ENCODE measurements around the gene DMRT3. TPM values are rescaled to one million over a fixed set of nuclear protein-coding genes. Genes with fewer than 3 reads are reported as not detected.
A peak's percentile ranks its signal among the peaks of the same experiment; 100 is the strongest.

Gene DMRT3
- total RNA-seq, 1 donor from 2014 or later: not detected

- Histone ChIP-seq H3K27ac (ENCODE audit: low read depth, low read length) (no peak overlapping the region), H3K4me2 (ENCODE audit: low read length) (no peak overlapping the region), H3K36me3 (ENCODE audit: insufficient read depth, low read length) (no peaks in the 10 kb centered on the region), H3K9me3 (ENCODE audit: insufficient read depth, low read depth, low read length) (no peaks in the 10 kb centered on the region), H3K27me3 (ENCODE audit: insufficient read depth, low read length) (peaks cover 3% of the 10 kb centered on the region), H3K79me2 (ENCODE audit: insufficient read depth, low read length) (no peaks in the 10 kb centered on the region), H3K4me1 (ENCODE audit: insufficient read depth, low read length) (no peaks in the 10 kb centered on the region), H3K4me3 (ENCODE audit: insufficient read depth, low read depth, low read length) (no peak overlapping the region), H2AFZ (ENCODE audit: low read depth, low read length) (no peak overlapping the region), H4K20me1 (ENCODE audit: insufficient read depth, low read length) (no peaks in the 10 kb centered on the region), H3K9ac (ENCODE audit: low read length) (no peak overlapping the region)
- DNase-seq (ENCODE audit: low read depth) (no peak), FAIRE-seq (no peak)
- H3K27me3 Mint-ChIP-seq (ENCODE audit: low read depth, unreplicated experiment): peaks cover 12% of the 10 kb centered on the region
- no peaks in the 10 kb centered on the region for H3K4me1 Mint-ChIP-seq (ENCODE audit: low read depth, unreplicated experiment)
- no peak overlapping the region for H3K27ac Mint-ChIP-seq (ENCODE audit: unreplicated experiment)
- H3K4me3 Mint-ChIP-seq (ENCODE audit: unreplicated experiment): no peak overlapping the region
- H3K36me3 Mint-ChIP-seq (ENCODE audit: low read depth, unreplicated experiment): no peaks in the 10 kb centered on the region
- TF ChIP-seq CTCF (IDR thresholded peaks at IDR 0.05; ENCODE audit: insufficient read depth, low read depth, low read length) (no peak), EZH2 (IDR thresholded peaks at IDR 0.05; ENCODE audit: insufficient read depth, low read length) (no peak)
- H3K9me3 Mint-ChIP-seq (ENCODE audit: unreplicated experiment): no peaks in the 10 kb centered on the region
Observed at GRCh38 chr9:1008216-1008615, 31.8 kb downstream of the DMRT3 start.

GRCh38 chr9:1009101-1009707, 32.7 kb downstream of the DMRT3 start:
- Mint-ChIP-seq H3K9me3 (ENCODE audit: unreplicated experiment) (no peaks in the 10 kb centered on the region), H3K27me3 (ENCODE audit: low read depth, unreplicated experiment) (peaks cover 12% of the 10 kb centered on the region), H3K4me1 (ENCODE audit: low read depth, unreplicated experiment) (no peaks in the 10 kb centered on the region), H3K4me3 (ENCODE audit: unreplicated experiment) (no peak overlapping the region), H3K36me3 (ENCODE audit: low read depth, unreplicated experiment) (no peaks in the 10 kb centered on the region), H3K27ac (ENCODE audit: unreplicated experiment) (peak overlapping the region; percentile 1)
- H3K9me3 ChIP-seq (ENCODE audit: insufficient read depth, low read depth, low read length): no peaks in the 10 kb centered on the region
- TF ChIP-seq EZH2 (IDR thresholded peaks at IDR 0.05; ENCODE audit: insufficient read depth, low read length) (no peak), CTCF (IDR thresholded peaks at IDR 0.05; ENCODE audit: insufficient read depth, low read depth, low read length) (peak; percentile 96)
- H3K4me2 ChIP-seq (ENCODE audit: low read length): no peak overlapping the region
- H3K4me3 ChIP-seq (ENCODE audit: insufficient read depth, low read depth, low read length): no peak overlapping the region
- H3K79me2 ChIP-seq (ENCODE audit: insufficient read depth, low read length): no peaks in the 10 kb centered on the region
- FAIRE-seq: no peak
- no peak overlapping the region for H3K9ac ChIP-seq (ENCODE audit: low read length)
- peak overlapping the region; percentile 30 for H2AFZ ChIP-seq (ENCODE audit: low read depth, low read length)
- peaks cover 3% of the 10 kb centered on the region for H3K27me3 ChIP-seq (ENCODE audit: insufficient read depth, low read length)
- no peak overlapping the region for H3K27ac ChIP-seq (ENCODE audit: low read depth, low read length)
- H3K4me1 ChIP-seq (ENCODE audit: insufficient read depth, low read length): no peaks in the 10 kb centered on the region
- peak; percentile 25 for DNase-seq (ENCODE audit: low read depth)
- no peaks in the 10 kb centered on the region for H3K36me3 ChIP-seq (ENCODE audit: insufficient read depth, low read length)
- no peaks in the 10 kb centered on the region for H4K20me1 ChIP-seq (ENCODE audit: insufficient read depth, low read length)

GRCh38 chr9:1013021-1013420, 36.6 kb downstream of the DMRT3 start:
- Histone ChIP-seq H3K36me3 (ENCODE audit: insufficient read depth, low read length) (no peaks in the 10 kb centered on the region), H3K4me2 (ENCODE audit: low read length) (no peak overlapping the region), H3K4me3 (ENCODE audit: insufficient read depth, low read depth, low read length) (no peak overlapping the region), H3K79me2 (ENCODE audit: insufficient read depth, low read length) (no peaks in the 10 kb centered on the region), H3K27me3 (ENCODE audit: insufficient read depth, low read length) (no peaks in the 10 kb centered on the region), H3K4me1 (ENCODE audit: insufficient read depth, low read length) (no peaks in the 10 kb centered on the region), H3K27ac (ENCODE audit: low read depth, low read length) (no peak overlapping the region), H3K9ac (ENCODE audit: low read length) (no peak overlapping the region), H2AFZ (ENCODE audit: low read depth, low read length) (no peak overlapping the region), H3K9me3 (ENCODE audit: insufficient read depth, low read depth, low read length) (no peaks in the 10 kb centered on the region), H4K20me1 (ENCODE audit: insufficient read depth, low read length) (no peaks in the 10 kb centered on the region)
- no peaks in the 10 kb centered on the region for H3K36me3 Mint-ChIP-seq (ENCODE audit: low read depth, unreplicated experiment)
- peaks cover 15% of the 10 kb centered on the region for H3K27me3 Mint-ChIP-seq (ENCODE audit: low read depth, unreplicated experiment)
- no peaks in the 10 kb centered on the region for H3K9me3 Mint-ChIP-seq (ENCODE audit: unreplicated experiment)
- H3K27ac Mint-ChIP-seq (ENCODE audit: unreplicated experiment): no peak overlapping the region
- H3K4me3 Mint-ChIP-seq (ENCODE audit: unreplicated experiment): no peak overlapping the region
- no peak for TF ChIP-seq CTCF (IDR thresholded peaks at IDR 0.05; ENCODE audit: insufficient read depth, low read depth, low read length)
- no peak for TF ChIP-seq EZH2 (IDR thresholded peaks at IDR 0.05; ENCODE audit: insufficient read depth, low read length)
- no peak for DNase-seq (ENCODE audit: low read depth)
- FAIRE-seq: no peak
- H3K4me1 Mint-ChIP-seq (ENCODE audit: low read depth, unreplicated experiment): no peaks in the 10 kb centered on the region
